ENCODE data around the gene RSPH1.
A peak's percentile ranks its signal among the peaks of the same experiment; 100 is the strongest.

The RSPH1 gene

DNA sequence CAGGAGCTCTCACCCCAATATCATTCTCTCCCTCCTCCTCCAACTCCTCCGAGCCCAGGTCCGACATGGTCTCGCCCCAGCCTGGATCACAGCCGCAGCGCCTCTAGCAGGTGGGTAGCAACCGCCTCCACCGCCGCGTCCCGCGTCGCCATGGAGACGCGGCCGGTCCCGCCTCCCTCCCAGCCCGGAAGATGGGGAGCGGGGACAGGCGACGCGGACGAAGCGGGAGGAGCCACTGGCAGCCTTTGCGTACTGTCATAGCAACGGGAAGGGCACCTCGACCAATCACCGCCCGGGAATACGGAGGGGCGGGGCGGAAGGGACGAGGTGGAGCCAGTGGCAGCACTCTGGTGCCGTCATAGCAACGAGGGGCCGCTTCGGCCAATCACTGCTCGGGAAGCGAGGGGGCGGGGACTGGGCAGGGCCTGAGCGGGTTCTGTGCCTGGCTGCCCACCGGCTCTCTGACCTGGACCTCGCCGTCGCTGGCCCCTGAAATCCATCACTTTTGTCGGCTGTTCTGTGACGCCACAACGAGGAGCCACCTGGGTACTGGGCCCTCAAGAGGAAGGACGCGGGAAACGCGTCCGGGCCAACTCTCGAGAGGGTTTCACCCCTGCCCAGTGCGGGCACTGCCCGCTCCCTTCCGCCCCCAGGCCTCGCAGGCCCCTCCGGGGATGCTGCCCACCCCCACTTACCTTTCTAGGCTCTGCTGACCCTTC lies at the start of gene RSPH1:
RSPH1 (minus strand) TSS at position 105 of the 719 bp plus-strand sequence; CDS start at position 67, 38 bp downstream.
- no peaks in the 10 kb centered on the region for H4K20me1 ChIP-seq (ENCODE audit: insufficient read depth, low read length)
- TF ChIP-seq, protein P1, sequence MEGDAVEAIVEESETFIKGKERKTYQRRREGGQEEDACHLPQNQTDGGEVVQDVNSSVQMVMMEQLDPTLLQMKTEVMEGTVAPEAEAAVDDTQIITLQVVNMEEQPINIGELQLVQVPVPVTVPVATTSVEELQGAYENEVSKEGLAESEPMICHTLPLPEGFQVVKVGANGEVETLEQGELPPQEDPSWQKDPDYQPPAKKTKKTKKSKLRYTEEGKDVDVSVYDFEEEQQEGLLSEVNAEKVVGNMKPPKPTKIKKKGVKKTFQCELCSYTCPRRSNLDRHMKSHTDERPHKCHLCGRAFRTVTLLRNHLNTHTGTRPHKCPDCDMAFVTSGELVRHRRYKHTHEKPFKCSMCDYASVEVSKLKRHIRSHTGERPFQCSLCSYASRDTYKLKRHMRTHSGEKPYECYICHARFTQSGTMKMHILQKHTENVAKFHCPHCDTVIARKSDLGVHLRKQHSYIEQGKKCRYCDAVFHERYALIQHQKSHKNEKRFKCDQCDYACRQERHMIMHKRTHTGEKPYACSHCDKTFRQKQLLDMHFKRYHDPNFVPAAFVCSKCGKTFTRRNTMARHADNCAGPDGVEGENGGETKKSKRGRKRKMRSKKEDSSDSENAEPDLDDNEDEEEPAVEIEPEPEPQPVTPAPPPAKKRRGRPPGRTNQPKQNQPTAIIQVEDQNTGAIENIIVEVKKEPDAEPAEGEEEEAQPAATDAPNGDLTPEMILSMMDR (IDR thresholded peaks at IDR 0.05; ENCODE audit: borderline replicate concordance, extremely low read depth, low read length, poor library complexity, severe bottlenecking) = peak; percentile 56
- no peak for TF ChIP-seq EZH2 (IDR thresholded peaks at IDR 0.05; ENCODE audit: borderline replicate concordance, low read depth, low read length, severe bottlenecking)
- peak within 1 kb of the TSS; percentile 68 for H3K9ac ChIP-seq (ENCODE audit: low read depth, low read length)
- H3K4me3 ChIP-seq (ENCODE audit: low read depth in 1 of 2, low read length in 2 of 2) = peak within 1 kb of the TSS; percentile 51 to 76; a peak in 3 of 4 replicates
- H3K27me3 ChIP-seq (ENCODE audit: insufficient read depth, low read length, poor library complexity) = no peaks in the 10 kb centered on the region
- peak; percentile 98 for ATAC-seq (ENCODE audit: insufficient read depth, low read depth)
- H3K79me2 ChIP-seq (ENCODE audit: insufficient read depth, low read length) = no peaks in the 10 kb centered on the region
- peak within 1 kb of the TSS; percentile 96 for H3K4me2 ChIP-seq (ENCODE audit: insufficient read depth, low read length)
- H3K9me3 ChIP-seq (ENCODE audit: insufficient read depth, low read length, severe bottlenecking) = no peaks in the 10 kb centered on the region
- DNase-seq = peak; percentile 100
- H2AFZ ChIP-seq (ENCODE audit: low read depth, low read length) = peak within 1 kb of the TSS; percentile 97
- H3K4me1 ChIP-seq (ENCODE audit: insufficient read depth, low read length) = peaks cover 17% of the 10 kb centered on the region
- peak within 1 kb of the TSS; percentile 59 for H3K27ac ChIP-seq (ENCODE audit: low read length)
- no peaks in the 10 kb centered on the region for H3K36me3 ChIP-seq (ENCODE audit: insufficient read depth, low read length)

DNA sequence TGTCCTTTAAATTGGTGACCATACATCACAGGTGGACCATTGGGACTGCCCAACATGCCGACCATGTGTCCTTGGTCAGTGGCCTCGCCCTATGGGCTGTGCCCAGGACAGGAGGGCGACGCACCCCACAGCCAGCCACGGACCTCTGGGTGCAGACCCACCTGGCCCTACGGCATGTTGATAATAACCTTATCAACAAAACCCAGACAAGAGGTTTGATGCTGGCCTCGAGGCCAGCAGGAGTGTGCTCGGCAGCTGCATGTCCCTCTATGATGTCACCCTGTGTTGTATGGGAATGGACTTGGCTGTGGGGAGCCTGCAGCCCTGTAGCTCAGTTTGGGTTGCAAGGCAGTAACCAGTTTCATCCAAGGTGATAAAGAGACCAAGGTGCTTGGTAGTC lies 49.7 kb upstream of the RSPH1 start:
- DNase-seq = no peak
- no peaks in the 10 kb centered on the region for H3K27me3 ChIP-seq (ENCODE audit: insufficient read depth, low read length, poor library complexity)
- TF ChIP-seq, protein P1 (IDR thresholded peaks at IDR 0.05; ENCODE audit: borderline replicate concordance, extremely low read depth, low read length, poor library complexity, severe bottlenecking) = no peak
- no peak for TF ChIP-seq EZH2 (IDR thresholded peaks at IDR 0.05; ENCODE audit: borderline replicate concordance, low read depth, low read length, severe bottlenecking)
- no peaks in the 10 kb centered on the region for H3K9me3 ChIP-seq (ENCODE audit: insufficient read depth, low read length, severe bottlenecking)
- 0 out of 2 replicates have a peak, but pooled peaks cover 5% of the 10 kb centered on the region for H4K20me1 ChIP-seq (ENCODE audit: insufficient read depth, low read length)
- no peak overlapping the region for H3K4me3 ChIP-seq (ENCODE audit: low read depth in 1 of 2, low read length in 2 of 2)
- no peaks in the 10 kb centered on the region for H3K79me2 ChIP-seq (ENCODE audit: insufficient read depth, low read length)
- no peak overlapping the region for H2AFZ ChIP-seq (ENCODE audit: low read depth, low read length)
- no peak for ATAC-seq (ENCODE audit: insufficient read depth, low read depth)
- H3K9ac ChIP-seq (ENCODE audit: low read depth, low read length) = no peak overlapping the region
- H3K4me2 ChIP-seq (ENCODE audit: insufficient read depth, low read length) = no peak overlapping the region
- no peak overlapping the region for H3K27ac ChIP-seq (ENCODE audit: low read length)
- H3K4me1 ChIP-seq (ENCODE audit: insufficient read depth, low read length) = no peaks in the 10 kb centered on the region
- H3K36me3 ChIP-seq (ENCODE audit: insufficient read depth, low read length) = no peaks in the 10 kb centered on the region; the same call in 1 of the 2 replicates

DNA sequence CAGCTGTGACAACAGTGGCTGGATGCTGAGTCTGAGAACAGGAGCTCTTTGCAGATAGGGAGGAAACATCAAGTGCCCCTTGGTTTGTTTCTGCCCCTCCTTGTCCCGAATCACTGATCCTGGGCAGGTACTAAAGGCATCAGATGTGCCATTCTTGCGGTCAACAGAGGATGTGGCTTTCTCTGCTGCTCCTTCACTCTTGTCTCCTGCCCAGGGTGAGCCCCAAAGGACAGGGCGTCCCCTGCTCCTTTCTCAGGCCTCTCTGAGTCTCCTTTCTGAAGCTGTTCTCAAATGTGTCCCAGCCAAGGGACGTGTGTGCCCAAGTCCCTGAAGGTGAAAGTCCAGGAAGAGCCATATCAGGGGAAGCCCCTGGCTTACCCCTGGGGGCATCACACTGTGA lies 49.3 kb upstream of the RSPH1 start:
- no peak overlapping the region for H3K9ac ChIP-seq (ENCODE audit: low read depth, low read length)
- H2AFZ ChIP-seq (ENCODE audit: low read depth, low read length) = no peak overlapping the region
- H3K36me3 ChIP-seq (ENCODE audit: insufficient read depth, low read length) = no peaks in the 10 kb centered on the region; the same call in 1 of the 2 replicates
- no peak overlapping the region for H3K4me2 ChIP-seq (ENCODE audit: insufficient read depth, low read length)
- no peak overlapping the region for H3K27ac ChIP-seq (ENCODE audit: low read length)
- H3K4me3 ChIP-seq (ENCODE audit: low read depth in 1 of 2, low read length in 2 of 2) = no peak overlapping the region
- H3K4me1 ChIP-seq (ENCODE audit: insufficient read depth, low read length) = no peaks in the 10 kb centered on the region
- H4K20me1 ChIP-seq (ENCODE audit: insufficient read depth, low read length) = 0 out of 2 replicates have a peak, but pooled peaks cover 5% of the 10 kb centered on the region
- no peaks in the 10 kb centered on the region for H3K27me3 ChIP-seq (ENCODE audit: insufficient read depth, low read length, poor library complexity)
- TF ChIP-seq, protein P1 (IDR thresholded peaks at IDR 0.05; ENCODE audit: borderline replicate concordance, extremely low read depth, low read length, poor library complexity, severe bottlenecking) = no peak
- no peak for TF ChIP-seq EZH2 (IDR thresholded peaks at IDR 0.05; ENCODE audit: borderline replicate concordance, low read depth, low read length, severe bottlenecking)
- no peak for ATAC-seq (ENCODE audit: insufficient read depth, low read depth)
- H3K9me3 ChIP-seq (ENCODE audit: insufficient read depth, low read length, severe bottlenecking) = no peaks in the 10 kb centered on the region
- no peaks in the 10 kb centered on the region for H3K79me2 ChIP-seq (ENCODE audit: insufficient read depth, low read length)
- no peak for DNase-seq
